ENCODE data around the gene PRODH.
"Not testable (repeated sequence)": the region's sequence is repeated elsewhere in the genome, so short reads cannot be mapped to it uniquely, and the experiment has no call there.

PRODH gene

GRCh38 chr22:18954303-18954989 is 18.4 kb upstream of the PRODH start:
- CTCF ChIA-PET, result interaction anchor here (0.6 to 1.4 kb wide), 7 partner anchors 42 to 675 kb away, joined by 3 to 6 read pairs (median 3); no protein-coding TSS in a partner anchor

GRCh38 chr22:18953128-18953527 is 17.0 kb upstream of the PRODH start:
- H3K27ac ChIP-seq (ENCODE audit: extremely low read depth, low read depth, low read length); H3K36me3 ChIP-seq (ENCODE audit: control insufficient read depth in 2 of 2, insufficient read depth in 1 of 2, low read length in 2 of 2); H3K4me1 ChIP-seq (ENCODE audit: control insufficient read depth, insufficient read depth, low read length); H3K4me3 ChIP-seq (ENCODE audit: low read depth, low read length); H3K9me3 ChIP-seq (ENCODE audit: control insufficient read depth, insufficient read depth, low read depth, low read length); POLR2A ChIA-PET: not testable (repeated sequence)
- CTCF ChIA-PET, result interaction anchor here (1.1 to 1.2 kb wide), 3 partner anchors 45 to 676 kb away, joined by 3 to 6 read pairs (median 3); no protein-coding TSS in a partner anchor

More at GRCh38 chr22:18954303-18954989, 18.4 kb upstream of the PRODH start:
- 0 out of 2 replicates have a peak, but pooled peaks have one; percentile 27 for TF ChIP-seq ZSCAN30 (tag by site-specific recombination; IDR thresholded peaks at IDR 0.05)
- TF ChIP-seq ZNF654 (tag by site-specific recombination; IDR thresholded peaks at IDR 0.05; ENCODE audit: low read depth), result peak; percentile 37
- TF ChIP-seq ZNF768 (tag by site-specific recombination; IDR thresholded peaks at IDR 0.05), result peak; percentile 89
- peak; percentile 55 for TF ChIP-seq CTCF (tag by site-specific recombination; IDR thresholded peaks at IDR 0.05)
- TF ChIP-seq ZNF121 (tag by site-specific recombination; IDR thresholded peaks at IDR 0.05), result peak; percentile 60
- H3K4me3 ChIP-seq (ENCODE audit: low read depth, low read length); H3K9me3 ChIP-seq (ENCODE audit: control insufficient read depth, insufficient read depth, low read depth, low read length); H3K4me1 ChIP-seq (ENCODE audit: control insufficient read depth, insufficient read depth, low read length); H3K36me3 ChIP-seq (ENCODE audit: control insufficient read depth in 2 of 2, insufficient read depth in 1 of 2, low read length in 2 of 2); H3K27ac ChIP-seq (ENCODE audit: extremely low read depth, low read depth, low read length); POLR2A ChIA-PET: not testable (repeated sequence)

- Histone ChIP-seq H3K4me3 (ENCODE audit: low read depth, low read length) (no peak overlapping the region), H3K36me3 (ENCODE audit: control insufficient read depth in 2 of 2, insufficient read depth in 1 of 2, low read length in 2 of 2) (no peaks in the 10 kb centered on the region), H3K9me3 (ENCODE audit: control insufficient read depth, insufficient read depth, low read depth, low read length) (no peaks in the 10 kb centered on the region), H3K27ac (ENCODE audit: extremely low read depth, low read depth, low read length) (no peak overlapping the region), H3K4me1 (ENCODE audit: control insufficient read depth, insufficient read depth, low read length) (no peaks in the 10 kb centered on the region)
- POLR2A ChIA-PET, result no interaction called here
- TF ChIP-seq ZNF426 (tag by site-specific recombination; IDR thresholded peaks at IDR 0.05), result no peak
- no peak for TF ChIP-seq ZNF658 (tag by site-specific recombination; IDR thresholded peaks at IDR 0.05)
- no peak for TF ChIP-seq ZNF701 (tag by site-specific recombination; IDR thresholded peaks at IDR 0.05)
- TF ChIP-seq ZNF791 (tag by site-specific recombination; IDR thresholded peaks at IDR 0.05), result no peak
- no peak for TF ChIP-seq ZNF747 (tag by site-specific recombination; IDR thresholded peaks at IDR 0.05)
- no peak for TF ChIP-seq ZSCAN18 (tag by site-specific recombination; IDR thresholded peaks at IDR 0.05)
- no peak for TF ChIP-seq ATF2 (tag by site-specific recombination; IDR thresholded peaks at IDR 0.05; ENCODE audit: low read depth)
- no peak for TF ChIP-seq ZNF211 (tag by site-specific recombination; IDR thresholded peaks at IDR 0.05; ENCODE audit: low read depth)
- TF ChIP-seq ZBTB48 (tag by site-specific recombination; IDR thresholded peaks at IDR 0.05), result no peak
- no peak for TF ChIP-seq FEZF1 (tag by site-specific recombination; IDR thresholded peaks at IDR 0.05)
- TF ChIP-seq ZNF518A (tag by site-specific recombination; conservative IDR thresholded peaks at IDR 0.05; ENCODE audit: low read depth), result no peak
- TF ChIP-seq ZFHX2 (tag by site-specific recombination; conservative IDR thresholded peaks at IDR 0.05), result no peak
- no peak for TF ChIP-seq ZNF837 (tag by site-specific recombination; IDR thresholded peaks at IDR 0.05)
- TF ChIP-seq ZSCAN16 (tag by site-specific recombination; IDR thresholded peaks at IDR 0.05), result no peak
- no peak for TF ChIP-seq SCRT1 (tag by site-specific recombination; IDR thresholded peaks at IDR 0.05; ENCODE audit: borderline replicate concordance)
- no peak for TF ChIP-seq ZNF785 (tag by site-specific recombination; IDR thresholded peaks at IDR 0.05)
- no peak for TF ChIP-seq ZNF114 (tag by site-specific recombination; IDR thresholded peaks at IDR 0.05)
- TF ChIP-seq ZNF660 (tag by site-specific recombination; IDR thresholded peaks at IDR 0.05), result no peak
- CTCF ChIA-PET, result no interaction called here
Measured at GRCh38 chr22:18952022-18952421, 15.9 kb upstream of the PRODH start.

All from HEK293 (cell line).